Epidermal melanocyte (primary cell): ENCODE data around the gene CCDC137.
"Not testable (repeated sequence)": the region's sequence is repeated elsewhere in the genome, so short reads cannot be mapped to it uniquely, and the experiment has no call there.

Experiments
- DNase-seq: peaks from one replicate; pipeline ENCODE4 v3.0.0; 2011; ENCODE audit warnings: low spot score; ENCODE audit not compliant: insufficient read length

The CCDC137 gene

GRCh38 chr17:81666342-81667191 lies at the start of gene CCDC137, which contains the start of gene OXLD1:
Gene CCDC137 (plus strand): TSS chr17:81666737. CDS start chr17:81666767, 30 bp downstream.
Gene OXLD1 (minus strand): TSS chr17:81666605. CDS start chr17:81666577, 28 bp downstream.
- peak; percentile 96 for DNase-seq

GRCh38 chr17:81616877-81617276 lies 49.7 kb upstream of the CCDC137 start:
- DNase-seq: no peak

- not testable (repeated sequence) for DNase-seq
Measured at GRCh38 chr17:81618307-81618706, 48.2 kb upstream of the CCDC137 start.

GRCh38 chr17:81621494-81622130 lies 44.9 kb upstream of the CCDC137 start:
- DNase-seq: peak; percentile 35

- DNase-seq: peak; percentile 0
Measured at GRCh38 chr17:81630274-81630673, 36.3 kb upstream of the CCDC137 start.

- peak; percentile 12 for DNase-seq
Measured at GRCh38 chr17:81631482-81631881, 35.1 kb upstream of the CCDC137 start.

GRCh38 chr17:81635431-81635830 lies 31.1 kb upstream of the CCDC137 start:
- no peak for DNase-seq

- no peak for DNase-seq
Measured at GRCh38 chr17:81635973-81636504, 30.5 kb upstream of the CCDC137 start.

- DNase-seq: peak; percentile 99
Measured at GRCh38 chr17:81636505-81637288, 29.8 kb upstream of the CCDC137 start, which contains the start of the genes NPLOC4 and TSPAN10. Gene NPLOC4 (minus strand): TSS chr17:81637112. CDS start chr17:81636930, 182 bp downstream. Gene TSPAN10 (plus strand): TSS chr17:81637196. CDS start chr17:81642413, 5,217 bp downstream.

- DNase-seq: no peak
Measured at GRCh38 chr17:81638683-81639082, 27.9 kb upstream of the CCDC137 start.

- DNase-seq: no peak
Measured at GRCh38 chr17:81640011-81640410, 26.5 kb upstream of the CCDC137 start.

GRCh38 chr17:81641825-81642489 lies 24.6 kb upstream of the CCDC137 start:
- peak; percentile 98 for DNase-seq

GRCh38 chr17:81644496-81644895 lies 22.0 kb upstream of the CCDC137 start:
- peak; percentile 11 for DNase-seq

GRCh38 chr17:81644976-81645952 lies 21.3 kb upstream of the CCDC137 start:
- peak; percentile 5 for DNase-seq

- peak; percentile 16 for DNase-seq
Measured at GRCh38 chr17:81646869-81647600, 19.5 kb upstream of the CCDC137 start.

GRCh38 chr17:81647640-81648012 lies 18.9 kb upstream of the CCDC137 start:
- peak; percentile 5 for DNase-seq

- peak; percentile 3 for DNase-seq
Measured at GRCh38 chr17:81648013-81648706, 18.4 kb upstream of the CCDC137 start.

GRCh38 chr17:81648707-81649085 lies 17.8 kb upstream of the CCDC137 start:
- peak; percentile 16 for DNase-seq
